ENCODE results near the gene SPPL2B. TPM values are rescaled to one million over a fixed set of nuclear protein-coding genes. Genes with fewer than 3 reads are reported as not detected.

Gene SPPL2B
- total and polyA plus RNA-seq, 9 of the 15 experiments (the other 6 are each of a cell fraction or from before 2014, with no cell fraction given) = 0.20 to 81.2 (median 15.1) TPM

GRCh38 chr19:2385053-2385721 lies 56.7 kb downstream of the SPPL2B start (continued):
- TF ChIP-seq CUX1 (CRISPR knock-in tag; IDR thresholded peaks at IDR 0.05) (no peak), HDAC6 (IDR thresholded peaks at IDR 0.05; ENCODE audit: low read depth, low read length) (no peak), MCM3 (IDR thresholded peaks at IDR 0.05) (no peak), SRSF9 (IDR thresholded peaks at IDR 0.05; ENCODE audit: borderline replicate concordance, low read depth, low read length) (no peak), CBX8 (IDR thresholded peaks at IDR 0.05; ENCODE audit: borderline replicate concordance, extremely low read depth, low read depth, low read length, poor library complexity, severe bottlenecking) (no peak), XRCC3 (IDR thresholded peaks at IDR 0.05) (no peak), ZNF583 (CRISPR knock-in tag; IDR thresholded peaks at IDR 0.05) (no peak), POLR2AphosphoS5 (IDR thresholded peaks at IDR 0.05; ENCODE audit: control insufficient read depth, insufficient read depth, low read depth, low read length) (no peak), SREBF2 (CRISPR knock-in tag; IDR thresholded peaks at IDR 0.05) (no peak), SFPQ (IDR thresholded peaks at IDR 0.05; ENCODE audit: low read depth, low read length) (no peak), FOXA3 (CRISPR knock-in tag; conservative IDR thresholded peaks at IDR 0.05 in 1 of 2, IDR thresholded peaks at IDR 0.05 in 1 of 2) (peak in 1 of 2 experiments; percentile 64; a peak in 1 of 4 replicates), ZKSCAN1 (IDR thresholded peaks at IDR 0.05; ENCODE audit: low read depth, low read length) (no peak), LEF1 (IDR thresholded peaks at IDR 0.05) (peak; percentile 51; the same call in 1 of the 2 replicates), BRD9 (IDR thresholded peaks at IDR 0.05; ENCODE audit: low read depth, partially characterized antibody) (peak; percentile 27), CREM (IDR thresholded peaks at IDR 0.05; ENCODE audit: low read depth) (no peak), STAT5A (IDR thresholded peaks at IDR 0.05; ENCODE audit: borderline replicate concordance, low read length) (0 out of 2 replicates have a peak, but pooled peaks have one; percentile 29), ETV5 (CRISPR knock-in tag; IDR thresholded peaks at IDR 0.05; ENCODE audit: low read depth) (peak; percentile 31; the same call in 1 of the 2 replicates), ZNF785 (CRISPR knock-in tag; IDR thresholded peaks at IDR 0.05) (no peak), ZNF24 (IDR thresholded peaks at IDR 0.05) (peak; percentile 46; the same call in 1 of the 2 replicates), FOXA1 (IDR thresholded peaks at IDR 0.05; ENCODE audit: borderline replicate concordance) (no peak), TAF15 (IDR thresholded peaks at IDR 0.05; ENCODE audit: low read depth, low read length) (no peak), SP2 (IDR thresholded peaks at IDR 0.05; ENCODE audit: extremely low read depth, low read depth, low read length, poor library complexity, severe bottlenecking) (no peak), RUNX1 (IDR thresholded peaks at IDR 0.05; ENCODE audit: low read depth) (no peak)

All from K562 (cell line).